ENCODE results near the gene SLC12A8. TPM values are rescaled to one million over a fixed set of nuclear protein-coding genes. Genes with fewer than 3 reads are reported as not detected.

The SLC12A8 gene
- total and polyA plus RNA-seq, 2 of the 13 experiments (the other 11 are each of a cell fraction or from before 2014, with no cell fraction given) = 0.44 to 0.71 TPM

DNA sequence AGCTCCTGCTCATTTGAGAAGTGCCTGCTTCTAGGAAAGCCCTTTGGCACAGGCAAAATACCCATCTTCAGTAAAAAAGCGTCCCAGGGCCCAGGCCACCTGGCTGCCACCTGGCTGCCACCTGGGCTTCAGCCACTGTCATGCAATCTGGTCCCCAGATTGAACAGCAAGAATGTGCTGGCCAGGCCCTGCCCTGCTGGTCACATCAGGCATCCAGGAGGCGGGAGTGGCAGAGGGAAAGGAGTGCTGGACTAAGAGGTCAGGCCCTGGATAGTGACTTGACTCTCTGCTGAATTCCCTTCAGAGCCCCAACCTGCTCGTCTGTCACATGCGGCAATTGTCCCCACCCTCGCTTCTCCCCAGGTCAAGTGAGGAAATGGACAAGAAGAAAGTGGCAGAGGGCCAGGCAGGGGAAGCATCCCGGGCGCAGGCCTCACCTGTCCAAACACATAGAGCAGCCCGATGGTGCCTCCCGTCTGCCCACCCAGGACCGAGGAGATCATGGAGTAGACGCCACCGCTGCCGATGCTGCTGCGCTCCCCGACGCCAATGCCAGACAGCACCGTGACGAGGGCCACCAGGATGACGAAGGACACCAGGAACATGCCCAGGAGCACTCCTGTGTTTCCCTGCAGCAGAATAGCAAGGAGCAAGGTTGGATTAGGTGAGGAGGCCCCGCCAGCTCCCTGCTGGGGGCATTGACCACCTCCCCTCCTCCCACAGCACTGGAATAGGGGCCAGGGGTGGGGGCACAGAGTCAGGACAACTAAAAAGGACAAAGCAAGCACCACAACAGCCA is 25.5 kb downstream of the SLC12A8 start:
- no peaks in the 10 kb centered on the region for H3K79me2 ChIP-seq (ENCODE audit: insufficient read depth, low read length)
- H4K20me1 ChIP-seq (ENCODE audit: insufficient read depth, low read length) = no peaks in the 10 kb centered on the region
- ATAC-seq = peak; percentile 71
- TF ChIP-seq, protein P1, sequence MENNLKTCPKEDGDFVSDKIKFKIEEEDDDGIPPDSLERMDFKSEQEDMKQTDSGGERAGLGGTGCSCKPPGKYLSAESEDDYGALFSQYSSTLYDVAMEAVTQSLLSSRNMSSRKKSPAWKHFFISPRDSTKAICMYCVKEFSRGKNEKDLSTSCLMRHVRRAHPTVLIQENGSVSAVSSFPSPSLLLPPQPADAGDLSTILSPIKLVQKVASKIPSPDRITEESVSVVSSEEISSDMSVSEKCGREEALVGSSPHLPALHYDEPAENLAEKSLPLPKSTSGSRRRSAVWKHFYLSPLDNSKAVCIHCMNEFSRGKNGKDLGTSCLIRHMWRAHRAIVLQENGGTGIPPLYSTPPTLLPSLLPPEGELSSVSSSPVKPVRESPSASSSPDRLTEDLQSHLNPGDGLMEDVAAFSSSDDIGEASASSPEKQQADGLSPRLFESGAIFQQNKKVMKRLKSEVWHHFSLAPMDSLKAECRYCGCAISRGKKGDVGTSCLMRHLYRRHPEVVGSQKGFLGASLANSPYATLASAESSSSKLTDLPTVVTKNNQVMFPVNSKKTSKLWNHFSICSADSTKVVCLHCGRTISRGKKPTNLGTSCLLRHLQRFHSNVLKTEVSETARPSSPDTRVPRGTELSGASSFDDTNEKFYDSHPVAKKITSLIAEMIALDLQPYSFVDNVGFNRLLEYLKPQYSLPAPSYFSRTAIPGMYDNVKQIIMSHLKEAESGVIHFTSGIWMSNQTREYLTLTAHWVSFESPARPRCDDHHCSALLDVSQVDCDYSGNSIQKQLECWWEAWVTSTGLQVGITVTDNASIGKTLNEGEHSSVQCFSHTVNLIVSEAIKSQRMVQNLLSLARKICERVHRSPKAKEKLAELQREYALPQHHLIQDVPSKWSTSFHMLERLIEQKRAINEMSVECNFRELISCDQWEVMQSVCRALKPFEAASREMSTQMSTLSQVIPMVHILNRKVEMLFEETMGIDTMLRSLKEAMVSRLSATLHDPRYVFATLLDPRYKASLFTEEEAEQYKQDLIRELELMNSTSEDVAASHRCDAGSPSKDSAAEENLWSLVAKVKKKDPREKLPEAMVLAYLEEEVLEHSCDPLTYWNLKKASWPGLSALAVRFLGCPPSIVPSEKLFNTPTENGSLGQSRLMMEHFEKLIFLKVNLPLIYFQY (CRISPR knock-in tag; IDR thresholded peaks at IDR 0.05; ENCODE audit: borderline replicate concordance) = no peak
- TF ChIP-seq ZNF615 (CRISPR knock-in tag; IDR thresholded peaks at IDR 0.05; ENCODE audit: borderline replicate concordance) (no peak), ZNF205 (CRISPR knock-in tag; IDR thresholded peaks at IDR 0.05) (no peak), ZKSCAN5 (CRISPR knock-in tag; IDR thresholded peaks at IDR 0.05) (no peak), ONECUT2 (CRISPR knock-in tag; IDR thresholded peaks at IDR 0.05) (no peak)
- TF ChIP-seq, protein P2, sequence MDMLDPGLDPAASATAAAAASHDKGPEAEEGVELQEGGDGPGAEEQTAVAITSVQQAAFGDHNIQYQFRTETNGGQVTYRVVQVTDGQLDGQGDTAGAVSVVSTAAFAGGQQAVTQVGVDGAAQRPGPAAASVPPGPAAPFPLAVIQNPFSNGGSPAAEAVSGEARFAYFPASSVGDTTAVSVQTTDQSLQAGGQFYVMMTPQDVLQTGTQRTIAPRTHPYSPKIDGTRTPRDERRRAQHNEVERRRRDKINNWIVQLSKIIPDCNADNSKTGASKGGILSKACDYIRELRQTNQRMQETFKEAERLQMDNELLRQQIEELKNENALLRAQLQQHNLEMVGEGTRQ (IDR thresholded peaks at IDR 0.05; ENCODE audit: low read depth, low read length) = no peak
- TF ChIP-seq, protein P2 (CRISPR knock-in tag; IDR thresholded peaks at IDR 0.05; ENCODE audit: borderline replicate concordance) = no peak
- WGBS (ENCODE audit: low lambda C conversion rate) = 64% methylated on average over 19 of the region's 20 CpGs
- H3K9me3 ChIP-seq (ENCODE audit: low read length) = no peaks in the 10 kb centered on the region
- H3K4me3 ChIP-seq (replicated peaks in 1 of 3; ENCODE audit: insufficient read depth in 1 of 3, low read depth in 2 of 3, low read length in 3 of 3) = no peak overlapping the region
- H3K36me3 ChIP-seq (replicated peaks in 1 of 2; ENCODE audit: control insufficient read depth in 1 of 2, insufficient read depth in 2 of 2, low read length in 2 of 2) = no peaks in the 10 kb centered on the region
- BruUV-seq (replicated peaks) = no TSS peak
- no peak overlapping the region for H2AFZ ChIP-seq (ENCODE audit: low read length)
- H3K4me1 ChIP-seq (ENCODE audit: insufficient read depth, low read length) = peaks cover 6% of the 10 kb centered on the region; the same call in 1 of the 2 replicates
- no peak overlapping the region for H3K4me2 ChIP-seq (ENCODE audit: low read depth, low read length)
- FAIRE-seq = no peak
- peaks cover 0 to 3% of the 10 kb centered on the region in 2 experiments; a peak in 2 of 5 replicates for H3K27me3 ChIP-seq (ENCODE audit: control insufficient read depth in 1 of 2, insufficient read depth in 2 of 2, low read length in 2 of 2)
- H3K27ac ChIP-seq (ENCODE audit: extremely low read length, insufficient read depth, low read length) = no peak overlapping the region
- no peak for DNase-seq (ENCODE audit: low spot score)
- in situ Hi-C loops (cut with HindIII; ENCODE audit: extremely low pct_ligation_motif_present, low pct_unique_long_range_greater_than_20kb) = no loop called here
- intact Hi-C loops (cut with micrococcal nuclease; ENCODE audit: unreplicated experiment) = no loop called here
- POLR2A ChIA-PET = no interaction called here
- CTCF ChIA-PET (ENCODE audit: low intra/inter-chr PET ratio, low total read pairs) = no interaction called here
- no peak overlapping the region for H3K9ac ChIP-seq (ENCODE audit: insufficient read depth, low read depth, low read length)

Data from HepG2 (cell line).